GM19240 (cell line): Measurements from ENCODE around the gene HCFC1R1.

Experiments
- DNase-seq: peaks from one replicate; pipeline ENCODE4 v3.0.0; 2011; ENCODE audit warnings: low spot score; ENCODE audit not compliant: insufficient read length

The HCFC1R1 gene

GRCh38 chr16:3020247-3020603, 3.5 kb downstream of the HCFC1R1 start, which contains the start of gene TNFRSF12A:
Gene TNFRSF12A (plus strand): TSS chr16:3020368. CDS start chr16:3020398, 30 bp downstream.
- DNase-seq, result peak; percentile 85

- DNase-seq, result no peak
Observed at GRCh38 chr16:3019594-3020246, 4.0 kb downstream of the HCFC1R1 start.

- DNase-seq, result no peak
Observed at GRCh38 chr16:3017794-3018506, 5.8 kb downstream of the HCFC1R1 start, which contains the start of gene CLDN6. Gene CLDN6 (minus strand): TSS chr16:3018183. CDS start chr16:3016021, 2,162 bp downstream.

GRCh38 chr16:3017344-3017743, 6.4 kb downstream of the HCFC1R1 start:
- DNase-seq, result no peak

- no peak for DNase-seq
Observed at GRCh38 chr16:3015865-3016521, 7.7 kb downstream of the HCFC1R1 start.

GRCh38 chr16:3014971-3015370, 8.8 kb downstream of the HCFC1R1 start:
- DNase-seq, result no peak

- no peak for DNase-seq
Observed at GRCh38 chr16:3013998-3014690, 9.6 kb downstream of the HCFC1R1 start.

GRCh38 chr16:3013491-3013951, 10.2 kb downstream of the HCFC1R1 start:
- no peak for DNase-seq

GRCh38 chr16:3012828-3013420, 10.8 kb downstream of the HCFC1R1 start, which contains the start of gene CLDN9:
Gene CLDN9 (plus strand): TSS chr16:3012923. CDS start chr16:3013363, 440 bp downstream.
- no peak for DNase-seq

- no peak for DNase-seq
Observed at GRCh38 chr16:3012246-3012645, 11.5 kb downstream of the HCFC1R1 start.

GRCh38 chr16:3010510-3010909, 13.2 kb downstream of the HCFC1R1 start:
- DNase-seq, result no peak

- no peak for DNase-seq
Observed at GRCh38 chr16:3009568-3010390, 14.0 kb downstream of the HCFC1R1 start.

- no peak for DNase-seq
Observed at GRCh38 chr16:3008690-3009037, 15.1 kb downstream of the HCFC1R1 start.

- no peak for DNase-seq
Observed at GRCh38 chr16:3007957-3008689, 15.6 kb downstream of the HCFC1R1 start.

GRCh38 chr16:3007059-3007956, 16.4 kb downstream of the HCFC1R1 start:
- DNase-seq, result no peak

GRCh38 chr16:3004781-3005284, 18.9 kb downstream of the HCFC1R1 start:
- DNase-seq, result no peak

- no peak for DNase-seq
Observed at GRCh38 chr16:3004319-3004718, 19.4 kb downstream of the HCFC1R1 start.

GRCh38 chr16:3003582-3004270, 20.0 kb downstream of the HCFC1R1 start:
- peak; percentile 100 for DNase-seq
